ENCODE measurements around the gene ERBB2.

- TF ChIP-seq CTCF (IDR thresholded peaks at IDR 0.05; ENCODE audit: control extremely low read depth in 1 of 3, insufficient read depth in 1 of 3, low read depth in 1 of 3, low read length in 3 of 3) (no peak), SP2 (IDR thresholded peaks at IDR 0.05; ENCODE audit: low read length) (no peak), USF2 (IDR thresholded peaks at IDR 0.05; ENCODE audit: low read length) (no peak), JUN (IDR thresholded peaks at IDR 0.05; ENCODE audit: low read depth, low read length) (no peak), SUZ12 (IDR thresholded peaks at IDR 0.05; ENCODE audit: low read length) (no peak), HDAC6 (IDR thresholded peaks at IDR 0.05; ENCODE audit: low read depth, low read length) (no peak), RAD21 (IDR thresholded peaks at IDR 0.05 in 1 of 2, conservative IDR thresholded peaks at IDR 0.05 in 1 of 2; ENCODE audit: low read depth in 2 of 2, low read length in 2 of 2) (no peak), TCF12 (IDR thresholded peaks at IDR 0.05; ENCODE audit: low read depth, low read length) (no peak)
Observed at GRCh38 chr17:39666601-39667261, 33.1 kb upstream of the ERBB2 start.
